8988T (cell line): Measurements from ENCODE around the gene UGT1A1.

ENCODE experiments used
- DNase-seq: peaks from one replicate; pipeline ENCODE4 v3.0.0; 2011

UGT1A1 gene

DNA sequence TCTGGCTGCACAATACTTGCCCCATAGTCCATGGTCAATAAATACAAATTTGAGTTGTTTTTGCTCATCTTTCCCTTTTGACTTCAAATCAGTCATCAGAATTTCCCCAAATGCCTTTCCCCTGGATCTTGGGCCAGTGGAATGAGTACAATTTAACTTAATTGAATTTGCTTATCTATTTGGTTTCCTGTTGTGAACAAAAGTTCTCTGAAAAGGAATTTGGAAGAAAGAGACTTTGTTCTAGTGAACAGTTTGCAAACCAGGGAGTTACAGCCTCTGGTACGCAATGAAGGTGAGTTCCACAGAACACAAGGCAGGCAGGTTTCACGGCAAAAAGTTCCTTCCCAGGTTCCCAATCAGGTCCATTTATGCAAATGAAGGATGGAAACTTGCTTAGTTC, 1.2 kb upstream of the UGT1A1 start:
- DNase-seq, result no peak

DNA sequence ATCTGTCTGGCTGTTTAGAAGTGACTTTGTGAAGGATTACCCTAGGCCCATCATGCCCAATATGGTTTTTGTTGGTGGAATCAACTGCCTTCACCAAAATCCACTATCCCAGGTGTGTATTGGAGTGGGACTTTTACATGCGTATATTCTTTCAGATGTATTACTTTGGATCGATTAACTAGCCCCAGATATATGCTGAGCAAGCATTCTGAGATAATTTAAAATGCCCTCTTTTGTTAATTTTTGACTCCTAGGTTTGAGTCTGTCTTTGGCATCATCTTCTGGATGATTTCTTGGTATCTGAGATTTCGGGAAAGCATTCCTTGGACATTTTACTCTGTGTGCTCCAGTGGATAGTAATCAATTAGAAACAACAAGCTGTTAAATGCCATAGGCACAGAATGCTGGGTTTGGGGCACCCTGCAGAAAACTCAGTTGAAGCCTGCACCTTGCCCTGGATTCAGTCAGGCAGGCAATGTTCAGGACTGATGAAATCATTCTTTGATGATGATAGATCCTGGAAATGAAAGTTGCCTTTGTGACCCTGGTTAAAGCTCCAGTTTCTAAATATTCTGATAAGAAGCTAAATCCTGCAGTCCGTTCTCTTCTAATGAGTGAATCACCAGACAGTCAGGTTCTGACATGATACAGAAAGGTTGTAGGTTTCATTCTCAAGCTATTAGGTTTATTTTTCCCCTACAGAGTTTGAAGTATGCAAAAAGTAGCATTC, 1.1 kb downstream of the UGT1A1 start:
- no peak for DNase-seq

DNA sequence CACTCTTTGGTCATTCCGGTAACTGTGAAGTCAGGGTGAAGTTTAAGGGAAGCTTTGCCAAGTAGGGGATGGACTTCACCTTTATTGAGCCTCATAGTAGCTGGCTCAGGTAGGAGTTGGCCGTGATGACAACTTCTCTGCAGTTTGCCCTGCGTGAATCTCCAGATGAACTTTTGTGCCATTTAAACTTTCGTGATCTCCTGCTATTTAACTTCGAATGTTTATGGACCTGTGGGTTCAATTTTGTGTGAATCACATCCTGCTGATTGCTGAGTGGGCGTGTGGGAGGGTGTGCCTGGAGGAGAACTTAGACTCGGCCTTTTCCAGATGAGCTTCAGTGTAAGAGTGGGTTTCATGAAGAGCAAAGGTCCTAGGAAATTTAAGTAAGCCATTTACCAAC, 4.2 kb downstream of the UGT1A1 start:
- DNase-seq, result no peak

DNA sequence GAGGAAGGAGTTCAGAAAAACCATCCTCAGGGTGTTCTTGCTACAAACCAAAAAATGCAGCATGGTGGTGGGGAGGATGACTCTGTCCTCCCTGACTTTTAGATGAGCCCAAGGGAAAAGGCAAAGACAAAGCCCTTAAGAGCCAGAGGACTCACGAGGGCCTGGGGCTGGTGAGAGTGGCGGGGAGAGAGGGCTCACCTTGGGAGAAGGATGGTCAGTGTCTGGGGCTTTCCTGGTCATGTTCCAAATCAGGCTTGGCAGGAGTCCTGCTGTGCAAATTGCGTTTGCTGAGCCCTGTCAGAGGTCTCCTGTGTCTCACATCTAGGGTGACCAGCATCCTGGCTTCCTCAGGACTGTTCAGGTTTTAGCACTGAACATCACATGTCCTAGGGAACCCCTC, 4.7 kb downstream of the UGT1A1 start:
- no peak for DNase-seq

DNA sequence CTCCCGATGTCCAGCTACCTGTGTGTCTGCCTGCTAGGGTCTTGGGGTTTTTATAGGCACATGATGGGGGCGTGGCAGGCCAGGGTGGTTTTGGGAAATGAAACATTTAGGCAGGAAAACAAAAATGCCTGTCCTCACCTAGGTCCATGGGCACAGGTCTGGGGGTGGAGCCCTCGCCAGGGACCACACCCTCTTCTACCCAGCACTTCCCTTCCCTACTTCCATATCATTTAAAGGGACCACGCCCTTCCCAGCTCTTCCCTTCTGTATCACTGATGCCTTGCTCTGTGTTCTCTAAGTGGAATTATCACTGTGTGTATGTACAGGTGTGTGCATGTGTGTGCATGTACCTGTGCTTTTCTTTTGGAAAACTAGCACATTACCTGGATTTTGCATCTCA, 6.3 kb downstream of the UGT1A1 start:
- DNase-seq, result no peak

DNA sequence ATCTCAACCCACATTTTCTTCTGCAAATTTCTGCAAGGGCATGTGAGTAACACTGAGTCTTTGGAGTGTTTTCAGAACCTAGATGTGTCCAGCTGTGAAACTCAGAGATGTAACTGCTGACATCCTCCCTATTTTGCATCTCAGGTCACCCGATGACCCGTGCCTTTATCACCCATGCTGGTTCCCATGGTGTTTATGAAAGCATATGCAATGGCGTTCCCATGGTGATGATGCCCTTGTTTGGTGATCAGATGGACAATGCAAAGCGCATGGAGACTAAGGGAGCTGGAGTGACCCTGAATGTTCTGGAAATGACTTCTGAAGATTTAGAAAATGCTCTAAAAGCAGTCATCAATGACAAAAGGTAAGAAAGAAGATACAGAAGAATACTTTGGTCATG, 8.0 kb downstream of the UGT1A1 start:
- DNase-seq, result no peak

DNA sequence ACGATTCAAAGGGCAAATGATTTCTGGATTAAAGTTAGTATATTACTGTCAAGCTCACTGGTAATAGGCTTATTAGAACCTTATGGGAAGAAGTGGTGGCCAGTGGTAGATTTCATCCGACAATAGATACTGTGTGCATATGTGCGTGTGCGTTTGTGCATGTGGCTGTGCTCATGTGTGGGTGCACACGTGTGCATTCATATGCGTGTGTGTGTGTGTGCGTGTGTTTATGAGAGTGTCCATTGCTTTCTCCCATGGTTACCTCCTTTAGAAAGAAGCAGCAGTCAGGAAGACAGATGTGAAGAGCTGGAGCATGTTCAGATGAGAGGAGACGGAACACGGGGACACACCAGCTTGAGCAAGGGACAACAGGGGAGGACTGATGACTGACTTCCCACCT, 9.2 kb downstream of the UGT1A1 start:
- DNase-seq, result no peak

DNA sequence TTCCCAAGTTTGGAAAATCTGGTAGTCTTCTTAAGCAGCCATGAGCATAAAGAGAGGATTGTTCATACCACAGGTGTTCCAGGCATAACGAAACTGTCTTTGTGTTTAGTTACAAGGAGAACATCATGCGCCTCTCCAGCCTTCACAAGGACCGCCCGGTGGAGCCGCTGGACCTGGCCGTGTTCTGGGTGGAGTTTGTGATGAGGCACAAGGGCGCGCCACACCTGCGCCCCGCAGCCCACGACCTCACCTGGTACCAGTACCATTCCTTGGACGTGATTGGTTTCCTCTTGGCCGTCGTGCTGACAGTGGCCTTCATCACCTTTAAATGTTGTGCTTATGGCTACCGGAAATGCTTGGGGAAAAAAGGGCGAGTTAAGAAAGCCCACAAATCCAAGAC, 12.1 kb downstream of the UGT1A1 start:
- DNase-seq, result no peak

DNA sequence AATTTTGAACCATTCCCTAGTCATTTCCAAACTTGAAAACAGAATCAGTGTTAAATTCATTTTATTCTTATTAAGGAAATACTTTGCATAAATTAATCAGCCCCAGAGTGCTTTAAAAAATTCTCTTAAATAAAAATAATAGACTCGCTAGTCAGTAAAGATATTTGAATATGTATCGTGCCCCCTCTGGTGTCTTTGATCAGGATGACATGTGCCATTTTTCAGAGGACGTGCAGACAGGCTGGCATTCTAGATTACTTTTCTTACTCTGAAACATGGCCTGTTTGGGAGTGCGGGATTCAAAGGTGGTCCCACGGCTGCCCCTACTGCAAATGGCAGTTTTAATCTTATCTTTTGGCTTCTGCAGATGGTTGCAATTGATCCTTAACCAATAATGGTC, 12.5 kb downstream of the UGT1A1 start:
- no peak for DNase-seq

DNA sequence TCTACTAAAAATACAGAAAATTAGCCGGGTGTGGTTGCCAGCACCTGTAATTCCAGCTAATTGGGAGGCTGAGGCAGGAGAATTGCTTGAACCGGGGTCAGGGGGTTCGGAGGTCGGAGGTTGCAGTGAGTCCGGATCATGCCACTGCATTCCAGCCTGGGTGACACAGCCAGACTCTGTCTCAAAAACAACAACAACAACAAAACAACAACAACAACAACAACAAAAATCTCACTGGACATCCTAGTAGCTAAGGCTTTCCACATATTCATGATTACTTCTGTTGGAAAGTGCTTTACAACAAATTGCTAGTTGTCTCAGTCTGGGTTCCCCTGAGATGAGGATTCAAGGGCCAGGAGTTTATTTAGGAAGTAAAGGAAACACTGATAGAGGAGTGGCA, 13.8 kb downstream of the UGT1A1 start:
- DNase-seq, result no peak

DNA sequence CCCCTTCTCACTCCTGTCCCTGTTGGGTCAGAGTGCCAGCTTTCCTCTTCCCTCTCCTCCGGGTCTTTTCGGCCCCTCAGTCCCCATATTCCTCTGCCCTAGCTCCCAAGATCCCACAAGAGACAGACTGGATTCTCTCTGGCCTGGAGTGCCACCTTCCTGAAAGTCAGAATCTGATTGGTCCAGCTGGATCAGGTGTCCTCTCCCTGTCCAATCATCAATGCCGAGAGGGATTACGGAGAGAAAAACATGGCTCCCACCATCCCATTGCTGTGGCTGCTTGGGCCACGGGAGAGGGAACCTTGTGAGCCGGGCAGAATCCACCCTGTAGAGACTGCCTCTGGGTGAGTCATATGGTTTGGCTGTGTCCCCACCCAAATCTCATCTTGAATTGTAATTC, 15.3 kb downstream of the UGT1A1 start:
- no peak for DNase-seq

DNA sequence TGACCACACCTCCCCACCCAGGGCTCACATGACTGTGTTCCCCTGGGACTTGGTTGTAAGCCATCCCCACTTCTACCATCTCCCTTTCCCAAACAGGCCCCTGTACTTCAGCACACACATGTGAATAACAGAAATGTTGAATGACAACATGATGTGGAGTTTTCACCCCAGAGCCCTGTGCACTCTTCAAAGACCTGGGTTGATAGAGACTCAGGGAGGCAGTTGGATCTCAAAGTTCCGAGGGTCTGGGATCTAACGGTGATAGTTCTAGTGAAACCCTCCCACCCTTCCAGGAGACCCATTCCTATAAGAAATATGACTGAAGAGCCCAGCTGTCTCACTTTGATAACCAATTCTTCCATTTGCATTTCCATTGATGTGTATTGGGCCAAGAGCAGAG, 18.0 kb downstream of the UGT1A1 start, which contains the start of gene MROH2A:
Gene MROH2A (plus strand): TSS at position 301 of the 400 bp plus-strand sequence. CDS start 1,029 bp downstream, outside the sequence.
- no peak for DNase-seq

DNA sequence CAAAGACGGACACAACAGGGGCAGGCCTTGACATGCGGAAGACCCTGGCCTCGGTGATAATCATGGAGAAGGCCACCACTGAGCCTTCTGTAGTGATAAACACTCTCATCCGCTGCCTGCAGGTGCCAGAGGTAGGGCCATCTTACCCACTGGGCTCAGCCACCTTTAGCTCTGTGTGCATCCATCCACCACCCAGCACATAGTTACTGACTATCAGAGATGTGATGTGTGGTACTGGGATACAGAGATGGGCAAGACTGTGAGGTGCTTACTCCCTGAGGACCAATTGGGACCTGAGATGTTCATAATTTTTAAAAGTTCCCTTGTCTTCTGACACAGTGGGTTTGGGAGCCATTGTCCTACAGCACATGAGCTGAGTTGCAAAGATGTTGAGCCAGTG, 19.7 kb downstream of the UGT1A1 start:
- DNase-seq, result no peak

DNA sequence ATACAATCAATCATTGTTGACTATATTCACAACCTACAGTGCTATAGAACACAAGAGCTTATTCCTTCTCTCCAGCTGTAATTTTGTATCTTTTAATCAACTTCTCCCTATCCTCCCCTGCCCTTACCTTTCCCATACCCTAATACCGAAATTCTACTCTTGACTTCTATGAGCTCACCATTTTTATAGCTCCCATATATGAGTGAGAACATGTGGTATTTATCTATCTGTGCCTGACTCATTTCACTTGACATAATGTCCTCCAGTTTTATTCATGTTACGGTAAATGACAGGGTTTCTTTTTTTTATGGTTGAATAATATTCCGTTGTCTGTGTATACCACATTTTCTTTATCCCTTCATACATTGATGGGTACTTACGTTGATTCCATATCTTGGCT, 20.7 kb downstream of the UGT1A1 start:
- DNase-seq, result no peak

DNA sequence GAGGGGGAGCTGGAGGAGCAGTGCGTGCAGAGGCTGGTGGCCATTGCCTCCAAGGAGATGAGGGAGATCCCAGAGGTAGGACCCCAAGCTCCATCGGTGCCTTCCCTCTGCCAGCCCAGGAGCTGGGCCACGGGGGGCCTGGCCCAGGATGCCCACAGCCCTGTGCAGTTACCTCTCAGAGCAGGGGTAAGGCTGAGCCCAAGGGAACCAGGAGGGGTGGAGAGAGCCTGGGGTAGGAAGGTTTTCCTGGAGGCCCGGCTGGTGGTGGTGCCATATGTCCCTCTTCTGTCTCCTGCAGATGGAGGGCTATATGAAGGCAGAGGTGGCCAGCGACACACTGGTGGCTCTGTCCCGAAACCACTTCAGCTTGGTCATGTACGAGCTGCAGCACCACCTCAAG, 29.5 kb downstream of the UGT1A1 start:
- DNase-seq, result no peak

DNA sequence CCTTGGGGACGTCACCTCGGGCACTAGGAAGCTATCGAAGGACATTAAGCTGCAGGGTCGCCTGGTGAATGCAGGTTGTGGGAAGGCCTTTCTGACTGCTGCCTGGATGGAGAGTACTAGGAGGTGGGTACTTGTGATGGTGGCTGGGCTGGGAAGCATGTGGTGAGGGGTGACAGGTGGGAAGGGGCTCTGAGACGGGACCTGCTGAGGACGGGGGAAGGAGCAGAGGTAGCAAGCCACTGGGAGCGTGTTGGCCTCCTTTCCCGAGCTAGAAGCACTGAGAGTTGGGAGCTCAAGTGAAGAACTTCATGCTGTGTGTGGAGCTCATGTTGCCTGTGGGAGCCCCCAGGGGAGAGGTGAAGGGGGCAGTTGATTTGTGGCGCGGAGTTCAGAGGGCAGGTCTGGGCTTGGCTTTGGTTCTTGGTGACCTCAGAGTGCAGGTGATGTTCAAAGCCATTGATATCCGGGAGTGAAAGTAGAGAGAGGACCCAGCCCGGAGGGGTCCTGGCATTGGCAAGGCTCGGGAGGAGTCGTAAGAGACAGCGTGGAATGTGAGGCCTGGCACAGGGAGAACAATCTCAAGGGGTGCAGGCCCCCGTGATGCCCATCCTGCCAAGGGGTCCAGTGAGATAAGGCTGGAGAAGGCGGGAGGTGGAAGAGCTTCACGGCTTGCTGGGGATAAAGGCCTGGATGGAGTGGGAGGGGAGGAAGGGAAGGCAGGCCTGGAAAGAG, 31.2 kb downstream of the UGT1A1 start:
- no peak for DNase-seq

DNA sequence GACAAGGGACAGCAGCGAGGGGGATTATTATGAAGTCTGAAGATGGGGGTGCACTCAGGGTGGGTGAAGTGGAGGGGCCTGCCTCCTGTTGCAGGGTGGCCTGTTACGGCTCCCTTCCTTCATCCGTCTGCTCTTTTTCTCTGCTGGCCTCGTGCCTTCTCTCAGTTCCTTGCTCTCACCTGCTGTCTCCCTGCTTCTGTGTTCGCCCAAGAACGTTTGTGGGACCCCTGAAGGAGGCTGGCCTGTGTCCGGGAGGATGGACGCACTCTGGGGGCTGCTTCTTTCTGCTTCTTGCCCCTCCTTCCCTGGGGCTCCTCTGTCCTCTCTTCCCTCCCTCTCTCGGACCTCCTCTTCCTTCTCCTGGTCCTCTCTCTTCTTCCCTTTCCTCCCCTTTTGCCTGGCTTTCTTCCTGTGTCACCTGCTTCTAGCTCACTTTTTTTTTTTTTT, 31.8 kb downstream of the UGT1A1 start:
- DNase-seq, result no peak

DNA sequence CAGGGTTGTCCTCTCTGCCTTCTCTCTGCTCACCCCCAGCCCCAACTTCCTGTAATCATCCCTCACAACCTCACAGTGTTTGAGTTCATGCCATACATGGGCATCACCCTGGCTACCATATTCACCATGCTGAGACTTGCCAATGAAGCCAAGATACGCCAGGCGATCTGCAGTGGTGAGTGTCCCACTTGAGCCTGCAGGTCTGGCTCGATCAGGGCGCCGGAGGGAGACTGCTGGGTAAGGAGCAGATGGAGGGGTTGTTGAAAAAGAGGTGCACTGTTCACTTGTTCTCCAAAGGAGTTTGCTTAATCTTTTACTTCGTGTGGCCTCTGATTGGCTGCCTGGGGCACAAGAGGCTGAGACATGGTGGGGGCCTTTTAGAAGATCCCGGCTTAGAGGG, 32.6 kb downstream of the UGT1A1 start:
- no peak for DNase-seq

DNA sequence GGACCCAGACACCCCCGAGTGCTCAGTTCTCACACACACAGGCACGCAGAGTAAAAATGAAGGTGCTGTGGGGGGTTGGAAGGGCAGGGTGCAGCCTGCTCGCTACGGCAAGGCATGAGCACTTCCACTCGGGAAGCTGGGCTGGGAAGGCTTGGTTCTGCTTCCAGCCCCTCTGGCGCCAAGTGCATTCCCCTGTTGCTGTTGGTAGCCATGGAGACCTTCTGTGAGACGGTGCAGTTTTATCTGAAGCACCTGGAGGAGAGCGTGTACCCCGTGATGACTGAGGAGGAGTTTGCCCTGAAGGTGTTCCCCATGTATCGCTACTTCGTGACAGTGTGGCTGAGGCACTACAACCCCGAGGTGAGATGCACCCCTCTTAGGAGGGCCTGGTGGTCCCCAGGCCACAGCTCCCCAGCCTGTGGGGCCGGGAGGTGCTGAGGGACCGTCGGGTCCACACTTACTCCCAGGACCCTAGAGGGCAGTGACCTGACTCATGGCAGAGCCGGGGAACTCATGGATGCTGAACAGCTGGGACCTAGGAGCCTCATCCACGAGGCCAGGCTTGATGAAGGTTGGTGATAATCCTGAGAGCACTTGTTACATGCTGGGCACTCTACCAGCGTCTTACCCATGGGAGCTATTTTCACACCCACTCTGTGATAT, 33.5 kb downstream of the UGT1A1 start:
- DNase-seq, result no peak

DNA sequence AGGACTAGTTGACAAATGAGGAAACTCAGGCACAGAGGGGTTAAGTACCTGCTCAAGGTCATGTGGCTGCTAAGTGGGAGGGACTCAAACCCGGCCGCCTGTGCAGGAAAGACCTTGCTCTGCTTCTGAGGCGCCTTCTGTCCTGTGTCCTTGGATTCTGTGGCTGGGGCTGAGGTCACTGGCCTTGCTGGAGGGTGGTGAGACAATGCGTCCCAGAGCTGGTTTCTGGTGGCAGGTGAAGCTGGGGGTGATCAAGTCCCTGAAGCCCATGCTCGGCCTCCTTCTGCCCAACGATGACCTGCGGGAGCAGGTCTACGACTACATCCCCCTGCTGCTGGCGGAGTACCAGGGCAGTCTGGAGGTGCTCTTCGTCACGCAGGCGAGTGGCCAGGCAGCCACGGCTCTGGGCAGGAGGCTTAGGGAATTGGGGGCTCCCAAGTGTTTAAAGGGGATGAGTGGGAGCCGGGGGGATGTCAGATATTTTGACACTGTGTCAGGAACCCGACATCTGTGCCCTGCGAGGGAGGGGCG, 34.1 kb downstream of the UGT1A1 start:
- no peak for DNase-seq

DNA sequence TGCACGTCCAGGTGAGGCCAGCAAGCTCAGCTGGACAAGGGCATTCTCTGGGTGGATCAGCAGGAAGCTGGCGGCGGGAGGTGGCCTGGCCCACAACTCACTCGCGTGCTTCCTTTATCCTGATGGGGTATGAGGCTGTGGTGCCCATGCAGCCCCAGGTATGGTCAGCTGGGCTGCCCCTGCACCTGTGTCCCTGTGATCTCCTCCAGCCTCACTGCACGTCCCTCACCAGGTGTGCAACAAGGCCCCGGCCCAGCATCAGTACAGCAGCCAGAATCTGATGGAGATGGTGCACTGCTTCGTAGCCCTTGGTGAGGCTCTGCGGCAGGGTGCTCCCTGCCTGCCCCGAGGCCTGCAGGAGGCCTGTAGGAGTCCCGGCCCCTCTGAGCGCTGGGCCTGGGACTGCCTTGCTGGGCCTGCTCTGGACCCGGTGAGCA, 35.7 kb downstream of the UGT1A1 start:
- no peak for DNase-seq

DNA sequence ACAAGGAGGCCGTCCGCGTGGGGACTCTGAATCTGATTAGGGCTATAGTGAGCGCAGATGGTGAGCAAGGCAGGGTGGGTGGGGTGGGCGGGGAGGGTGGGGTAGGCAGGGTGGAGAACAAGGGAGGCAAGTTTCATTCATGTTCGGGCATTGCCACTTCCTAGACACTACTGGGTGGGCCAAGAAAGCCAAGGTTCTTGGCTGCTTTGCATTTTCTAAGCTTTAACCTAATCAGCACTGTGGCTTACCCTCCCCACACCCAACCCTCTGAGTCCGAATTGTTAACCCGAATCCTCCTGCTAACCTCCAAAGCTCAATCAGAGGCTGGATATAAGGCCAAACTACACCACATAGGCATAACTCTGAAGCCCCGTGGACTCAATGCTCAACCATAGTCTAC, 36.2 kb downstream of the UGT1A1 start:
- DNase-seq, result no peak

DNA sequence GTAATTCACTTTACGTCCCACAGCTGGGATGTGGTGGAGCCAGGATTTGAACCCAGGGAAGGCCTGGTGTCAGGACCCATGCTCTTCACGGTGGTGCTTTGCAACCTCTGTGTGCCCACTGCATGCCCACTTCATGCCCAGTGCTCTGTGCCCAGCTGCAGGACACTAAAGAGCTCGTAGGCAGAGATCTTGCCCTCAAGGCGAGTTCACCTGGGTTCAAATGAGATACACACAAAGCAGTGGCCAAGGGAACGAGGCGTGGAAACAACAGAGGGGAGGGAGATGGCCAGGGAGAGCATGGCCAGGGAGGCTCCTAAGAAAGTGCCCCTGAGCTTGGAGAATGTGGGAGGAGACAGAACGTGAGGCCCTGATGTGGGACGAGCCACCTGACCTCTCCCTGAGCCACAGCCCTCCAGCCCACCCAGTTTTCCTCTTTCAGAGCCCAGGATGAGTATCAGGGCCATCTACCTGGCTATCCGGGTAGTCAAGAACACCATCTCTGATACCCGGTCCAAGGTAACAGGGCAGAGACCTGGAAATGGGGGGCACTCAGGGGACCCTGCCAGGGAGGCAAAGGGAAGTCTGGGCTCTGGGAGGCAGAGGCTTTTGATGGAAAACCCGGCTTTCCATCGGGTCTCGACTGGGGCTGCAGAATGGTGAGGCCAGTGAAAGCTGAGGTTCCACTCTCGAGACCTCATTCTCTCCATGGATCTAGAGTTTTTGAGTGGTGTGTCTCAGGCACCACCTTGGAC, 38.4 kb downstream of the UGT1A1 start:
- DNase-seq, result no peak
